Bronchial epithelial cell (primary cell): ENCODE data around the gene CCDC88C. TPM values are rescaled to one million over a fixed set of nuclear protein-coding genes. Genes with fewer than 3 reads are reported as not detected.

Experiments
- DNase-seq: peaks from one replicate; pipeline ENCODE4 v3.0.0-alpha.2; 2010; ENCODE audit warnings: low read depth
- FAIRE-seq: peaks from 2 replicates; lab custom pipeline; 2011; peaks lifted over from hg19 to GRCh38; lab: Jason Lieb, UNC
- H3K27me3 ChIP-seq: 2 replicates; pipeline ENCODE4 v1.5.1; 2011; ENCODE audit warnings: low read length; ENCODE audit not compliant: control insufficient read depth, insufficient read depth
- H3K36me3 ChIP-seq: 2 replicates; pipeline ENCODE4 v1.5.1; 2011; ENCODE audit warnings: low read length; ENCODE audit not compliant: control insufficient read depth, insufficient read depth
- H3K4me3 ChIP-seq: 2 replicates; pipeline ENCODE4 v1.5.1; 2011; ENCODE audit warnings: mild to moderate bottlenecking, low read depth, low read length, control low read depth
- total RNA-seq: library from RNA; depleted of rRNA; stranded (reverse); fragments of >200 nt; gene quantifications from 2 replicates; pipeline ENCODE4 v1.2.1, GENCODE V29; 2014
- TF ChIP-seq, protein P1 (sequence below): IDR thresholded peaks from 2 replicates; pipeline ENCODE4 v1.5.1; 2011; ENCODE audit warnings: mild to moderate bottlenecking, moderate library complexity, low read length, control low read depth, inconsistent platforms; ENCODE audit not compliant: insufficient read depth, severe bottlenecking

CCDC88C gene
- total RNA-seq, 1 donor from 2014 or later = 21.3 TPM

DNA sequence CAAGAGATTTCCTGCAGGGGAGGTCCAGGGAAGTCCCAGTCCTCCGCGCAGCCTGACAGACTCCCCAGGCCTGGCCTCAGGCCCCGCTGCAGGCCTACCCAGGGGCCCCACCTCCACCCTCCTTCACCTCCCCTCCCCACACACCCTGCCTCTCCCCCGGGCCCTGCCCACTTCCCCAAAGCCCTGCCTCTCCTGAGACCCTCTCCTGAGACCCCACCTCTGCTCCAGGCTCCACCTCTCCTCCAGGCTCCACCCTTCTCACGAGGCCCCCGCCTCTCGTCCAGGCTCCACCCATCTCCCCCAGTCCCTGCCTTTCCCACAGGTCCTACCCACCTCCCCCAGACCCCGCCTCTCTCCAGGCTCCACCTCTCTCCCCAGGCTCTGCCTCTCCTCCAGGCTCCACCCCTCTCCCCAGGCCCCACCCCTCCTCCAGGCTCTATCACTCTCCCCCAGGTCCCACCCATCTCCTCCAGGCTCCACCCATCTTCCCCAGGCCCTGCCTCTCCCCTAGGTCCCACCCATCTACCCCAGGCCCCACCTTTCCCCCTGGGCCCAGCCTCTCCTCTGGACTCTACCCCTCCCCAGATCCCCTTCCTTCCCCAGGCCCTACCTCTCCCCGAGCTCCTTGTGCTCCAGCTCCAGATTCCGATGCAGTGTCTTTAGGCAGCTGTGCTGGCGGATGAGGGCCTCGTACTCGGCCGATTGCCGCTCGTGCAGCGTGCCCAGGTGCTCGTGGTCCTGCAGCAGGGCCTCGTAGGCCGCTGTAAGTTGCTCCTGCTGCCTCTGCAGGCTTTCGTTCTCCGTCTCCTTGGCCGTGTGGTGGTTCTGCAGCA lies 114.3 kb downstream of the CCDC88C start:
- FAIRE-seq = no peak
- Histone ChIP-seq H3K36me3 (peaks cover 16% of the 10 kb centered on the region), H3K27me3 (no peaks in the 10 kb centered on the region), H3K4me3 (no peak overlapping the region)
- peak; percentile 13 for DNase-seq
- TF ChIP-seq, protein P1, sequence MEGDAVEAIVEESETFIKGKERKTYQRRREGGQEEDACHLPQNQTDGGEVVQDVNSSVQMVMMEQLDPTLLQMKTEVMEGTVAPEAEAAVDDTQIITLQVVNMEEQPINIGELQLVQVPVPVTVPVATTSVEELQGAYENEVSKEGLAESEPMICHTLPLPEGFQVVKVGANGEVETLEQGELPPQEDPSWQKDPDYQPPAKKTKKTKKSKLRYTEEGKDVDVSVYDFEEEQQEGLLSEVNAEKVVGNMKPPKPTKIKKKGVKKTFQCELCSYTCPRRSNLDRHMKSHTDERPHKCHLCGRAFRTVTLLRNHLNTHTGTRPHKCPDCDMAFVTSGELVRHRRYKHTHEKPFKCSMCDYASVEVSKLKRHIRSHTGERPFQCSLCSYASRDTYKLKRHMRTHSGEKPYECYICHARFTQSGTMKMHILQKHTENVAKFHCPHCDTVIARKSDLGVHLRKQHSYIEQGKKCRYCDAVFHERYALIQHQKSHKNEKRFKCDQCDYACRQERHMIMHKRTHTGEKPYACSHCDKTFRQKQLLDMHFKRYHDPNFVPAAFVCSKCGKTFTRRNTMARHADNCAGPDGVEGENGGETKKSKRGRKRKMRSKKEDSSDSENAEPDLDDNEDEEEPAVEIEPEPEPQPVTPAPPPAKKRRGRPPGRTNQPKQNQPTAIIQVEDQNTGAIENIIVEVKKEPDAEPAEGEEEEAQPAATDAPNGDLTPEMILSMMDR = no peak

DNA sequence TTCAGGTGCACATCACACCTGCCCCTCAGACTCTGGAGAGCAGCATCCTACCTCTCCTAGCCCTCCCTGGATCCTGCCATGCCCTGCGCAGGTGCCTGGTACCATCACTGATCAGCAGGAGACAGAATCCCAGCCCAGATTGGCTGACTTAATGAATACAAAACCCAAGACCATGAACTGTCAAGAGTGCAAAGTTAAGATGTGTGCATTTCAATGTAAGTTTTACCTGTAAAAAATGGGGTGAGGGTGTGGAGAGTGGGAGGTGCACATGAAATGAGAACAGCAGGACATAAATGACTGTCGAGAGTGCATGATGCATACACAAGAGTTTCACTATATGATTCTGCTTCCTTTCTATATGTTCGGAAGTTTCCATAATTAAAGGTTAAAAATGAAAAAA lies 115.2 kb downstream of the CCDC88C start:
- Histone ChIP-seq H3K4me3 (no peak overlapping the region), H3K36me3 (peaks cover 9% of the 10 kb centered on the region), H3K27me3 (no peaks in the 10 kb centered on the region)
- DNase-seq = no peak
- no peak for FAIRE-seq
- TF ChIP-seq, protein P1 = no peak

DNA sequence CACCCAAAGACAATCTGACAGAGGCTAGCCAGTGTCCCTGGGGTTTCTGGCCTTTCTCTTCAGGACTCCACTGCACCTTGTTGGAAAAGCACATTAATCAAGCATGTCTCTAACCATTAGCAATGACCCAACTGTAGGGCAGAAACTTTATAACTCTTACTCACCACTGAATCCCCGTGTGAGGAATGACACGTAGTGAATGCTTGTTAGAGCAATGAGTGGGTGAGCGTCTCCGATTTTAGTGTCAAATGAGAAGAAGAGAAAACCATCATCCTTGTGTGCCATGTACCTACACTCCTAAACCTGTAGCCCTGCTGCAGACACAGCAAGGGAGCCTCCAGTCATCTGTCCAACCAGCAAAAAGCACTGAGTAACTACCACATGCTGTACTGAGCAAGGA lies 116.7 kb downstream of the CCDC88C start:
- H3K36me3 ChIP-seq = peaks cover 16% of the 10 kb centered on the region
- no peaks in the 10 kb centered on the region for H3K27me3 ChIP-seq
- TF ChIP-seq, protein P1 = no peak
- peak; percentile 28 for FAIRE-seq
- DNase-seq = peak; percentile 66
- no peak overlapping the region for H3K4me3 ChIP-seq

DNA sequence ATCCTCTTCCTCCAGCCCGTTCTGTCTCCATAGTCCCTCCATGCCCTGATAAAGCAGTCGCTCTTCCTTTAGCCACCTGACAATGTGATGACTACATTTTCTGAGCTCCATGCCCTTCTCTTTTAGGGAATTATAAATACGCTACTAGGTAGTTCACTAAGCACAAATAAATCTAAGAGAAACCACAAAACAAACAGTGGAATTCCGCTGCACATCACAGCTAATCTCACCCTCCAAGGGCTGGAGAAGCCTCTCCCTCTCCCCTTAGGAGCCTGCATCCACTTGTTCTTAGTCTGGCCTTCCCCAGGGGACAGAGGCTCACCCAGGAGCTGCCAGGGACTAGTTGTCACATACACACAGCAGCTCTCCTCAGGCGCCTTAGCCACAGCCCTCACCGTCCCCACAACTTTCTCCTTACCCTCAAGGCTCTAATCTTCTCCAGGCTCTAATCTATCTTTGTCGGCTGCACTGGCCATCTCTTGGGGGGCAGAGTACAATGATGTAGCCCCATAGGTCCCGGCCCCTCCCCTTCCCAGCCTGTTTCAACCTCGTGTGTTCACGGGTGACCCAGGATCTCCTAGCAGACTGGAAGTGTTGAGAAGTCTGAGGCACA lies 117.2 kb downstream of the CCDC88C start:
- no peaks in the 10 kb centered on the region for H3K27me3 ChIP-seq
- peaks cover 16% of the 10 kb centered on the region for H3K36me3 ChIP-seq
- FAIRE-seq (no peak), DNase-seq (peak; percentile 54)
- H3K4me3 ChIP-seq = no peak overlapping the region
- TF ChIP-seq, protein P1 = no peak

DNA sequence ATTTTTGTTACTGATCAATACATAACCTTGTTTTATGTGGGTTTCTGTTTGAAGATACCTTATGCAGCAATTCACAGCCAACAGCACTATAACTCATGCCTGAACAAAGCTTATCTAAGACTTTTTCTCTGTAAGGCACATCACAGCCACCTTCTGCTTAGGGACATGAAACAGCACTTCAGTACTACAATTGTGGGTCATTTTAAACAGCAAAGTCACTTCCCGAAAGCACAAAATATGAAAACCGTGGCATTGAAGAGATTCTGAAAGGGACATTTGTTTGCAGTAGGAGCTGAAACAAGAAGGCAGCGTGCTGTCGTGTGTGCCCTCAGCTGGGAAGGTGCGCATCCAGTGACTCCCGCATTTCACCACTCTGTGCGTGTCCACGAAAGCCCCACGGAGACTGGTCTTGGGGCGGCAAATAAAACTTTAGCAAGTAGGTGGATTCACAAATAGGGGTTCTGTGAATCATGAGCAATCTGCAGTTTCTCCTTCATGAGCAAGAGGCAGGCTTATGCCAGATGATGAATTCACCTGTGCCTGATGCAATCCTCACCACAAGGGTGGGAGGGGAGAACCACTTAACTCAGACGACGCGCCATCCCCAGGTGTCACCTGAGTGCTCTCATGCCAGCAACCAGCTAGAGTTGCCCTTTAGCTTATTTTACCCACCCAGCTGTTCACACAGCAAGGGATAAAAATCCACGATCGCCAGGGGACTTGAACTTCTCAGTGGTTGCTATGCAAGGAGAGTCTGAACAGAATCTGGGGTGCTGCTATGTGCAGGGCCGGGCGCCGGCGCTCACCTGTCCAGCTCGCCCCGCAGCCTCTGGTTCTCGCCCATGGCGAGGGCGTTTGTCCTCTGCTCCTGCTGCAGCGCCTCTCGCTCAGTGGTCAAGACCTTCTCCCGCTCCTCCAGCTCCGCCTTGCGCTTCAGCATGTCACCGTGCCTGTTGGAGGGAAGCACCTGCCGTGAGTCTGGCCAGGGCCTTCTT lies 118.2 kb downstream of the CCDC88C start:
- TF ChIP-seq, protein P1 = no peak
- Histone ChIP-seq H3K27me3 (no peaks in the 10 kb centered on the region), H3K4me3 (no peak overlapping the region), H3K36me3 (peaks cover 16% of the 10 kb centered on the region)
- DNase-seq = peak; percentile 88
- peak; percentile 7 for FAIRE-seq
